B cell (primary cell): ENCODE measurements around the gene STX18. TPM values are rescaled to one million over a fixed set of nuclear protein-coding genes. Genes with fewer than 3 reads are reported as not detected.

Source experiments
- ATAC-seq: fragments of 200-7000 bp; cut with Tn5 transposase; one replicate; pipeline ENCODE4 v1.10.0; 2021; ENCODE audit warnings: low read depth, mild to moderate bottlenecking, moderate number of reproducible peaks, moderate library complexity
- CTCF ChIA-PET: fragments of 350-600 bp; sonication (Branson Sonifier 250); formaldehyde crosslinking; loops from one replicate; lab custom pipeline; 2021; ENCODE audit warnings: antibody characterized with exemption, inconsistent platforms; lab: Charles Lee
- POLR2A ChIA-PET: fragments of 350-600 bp; sonication (Branson Sonifier 250); formaldehyde crosslinking; loops from one replicate; lab custom pipeline; 2021; ENCODE audit warnings: antibody characterized with exemption; lab: Charles Lee
- DNase-seq: peaks from one replicate; pipeline ENCODE4 v3.0.0; 2013
- H2AFZ ChIP-seq: 2 replicates; pipeline ENCODE4 v1.6.1; 2012; ENCODE audit warnings: mild to moderate bottlenecking, low read depth, low read length; ENCODE audit not compliant: insufficient read depth, poor library complexity, severe bottlenecking
- H3K27ac ChIP-seq, 2 donors: 1 replicate in 1 of 2; 2 replicates in 1 of 2; pipeline ENCODE4 v1.5.1; 2012 to 2013; ENCODE audit warnings: low read length in 2 of 2, mild to moderate bottlenecking in 2 of 2, moderate library complexity in 1 of 2
- H3K27me3 ChIP-seq, 4 experiments: fragments of 200-600 bp in 1 of 4; sonication (generic) in 1 of 4; replicated peaks in 1 of 4; 1 replicate in 2 of 4; 2 replicates in 2 of 4; pipeline versions ENCODE4 v1.6.1 to v1.7.0; 2013 to 2016; ENCODE audit warnings: low read length in 3 of 4, mild to moderate bottlenecking in 2 of 4, mixed read lengths in 1 of 4, moderate library complexity in 1 of 4; ENCODE audit not compliant: insufficient read depth in 4 of 4, control insufficient read depth in 3 of 4; ENCODE audit errors: control extremely low read depth in 1 of 4
- H3K36me3 ChIP-seq, 2 experiments: replicated peaks in 1 of 2; 1 replicate in 1 of 2; 2 replicates in 1 of 2; pipeline versions ENCODE4 v1.6.1 to v1.7.1; 2013; ENCODE audit warnings: low read length in 1 of 2; ENCODE audit not compliant: insufficient read depth in 2 of 2, control insufficient read depth in 1 of 2; ENCODE audit errors: control extremely low read depth in 1 of 2, extremely low read depth in 1 of 2
- H3K4me1 ChIP-seq, 2 donors: fragments of 200-600 bp in 1 of 2; sonication (generic) in 1 of 2; 1 replicate in 1 of 2; 2 replicates in 1 of 2; pipeline versions ENCODE4 v1.5.1 to v1.6.1; 2013 to 2017; ENCODE audit warnings: low read length in 2 of 2; ENCODE audit not compliant: control insufficient read depth in 2 of 2, insufficient read depth in 2 of 2
- H3K4me2 ChIP-seq: replicated peaks from 2 replicates; pipeline ENCODE3; 2012; ENCODE audit warnings: mild to moderate bottlenecking, low read depth, low read length; ENCODE audit not compliant: poor library complexity, severe bottlenecking
- H3K4me3 ChIP-seq, 5 experiments: fragments of 200-600 bp in 1 of 5; sonication (generic) in 1 of 5; 1 replicate in 3 of 5; 2 replicates in 2 of 5; pipeline versions ENCODE4 v1.5.1 to v1.7.0; 2011 to 2016; ENCODE audit warnings: low read length in 4 of 5, mild to moderate bottlenecking in 4 of 5, low read depth in 2 of 5, control low read depth in 1 of 5, moderate library complexity in 1 of 5; ENCODE audit not compliant: insufficient read depth in 1 of 5; ENCODE audit errors: control extremely low read depth in 1 of 5, extremely low read depth in 1 of 5
- H3K79me2 ChIP-seq: fragments of 200-600 bp; sonication (generic); one replicate; pipeline ENCODE4 v1.6.0; 2016; ENCODE audit warnings: low read length; ENCODE audit not compliant: control insufficient read depth, insufficient read depth
- H3K9ac ChIP-seq: fragments of 200-600 bp; sonication (generic); 2 replicates; pipeline ENCODE4 v1.6.1; 2017; ENCODE audit warnings: mild to moderate bottlenecking, low read length, moderate library complexity
- H3K9me3 ChIP-seq, 3 donors: one replicate each; pipeline versions ENCODE4 v1.6.1 to v1.7.1; 2013; ENCODE audit warnings: low read length in 2 of 3; ENCODE audit not compliant: control insufficient read depth in 2 of 3, insufficient read depth in 1 of 3; ENCODE audit errors: control extremely low read depth in 1 of 3
- H4K20me1 ChIP-seq: 2 replicates; pipeline ENCODE4 v1.6.0; 2012; ENCODE audit warnings: mild to moderate bottlenecking, low read length; ENCODE audit not compliant: insufficient read depth, control insufficient read depth, poor library complexity, severe bottlenecking
- H3K27ac Mint-ChIP-seq: one replicate; pipeline ENCODE4 v1.8.0; 2021; ENCODE audit warnings: mixed read lengths
- H3K27me3 Mint-ChIP-seq: one replicate; pipeline ENCODE4 v1.8.0; 2021; ENCODE audit warnings: mixed read lengths
- H3K4me1 Mint-ChIP-seq: one replicate; pipeline ENCODE4 v1.8.0; 2021; ENCODE audit warnings: mixed read lengths
- H3K4me3 Mint-ChIP-seq: one replicate; pipeline ENCODE4 v1.8.0; 2021; ENCODE audit warnings: mixed read lengths
- H3K9me3 Mint-ChIP-seq: one replicate; pipeline ENCODE4 v1.8.0; 2022; ENCODE audit warnings: mixed read lengths; ENCODE audit not compliant: insufficient read depth
- CTCF ChIP-seq: fragments of 200-600 bp; IDR thresholded peaks from one replicate; pipeline ENCODE4 v1.8.0; 2022; ENCODE audit warnings: antibody characterized with exemption, mild to moderate bottlenecking
- EZH2 ChIP-seq: IDR thresholded peaks from 2 replicates; pipeline ENCODE4 v1.6.1; 2012; ENCODE audit warnings: borderline replicate concordance, low read depth, mild to moderate bottlenecking, moderate library complexity, low read length; ENCODE audit not compliant: insufficient read depth, poor library complexity, severe bottlenecking
- WGBS: methylation state at CpG from one replicate; pipeline ENCODE4 v1.1.5; 2013; ENCODE audit warnings: missing lambda C conversion rate; ENCODE audit not compliant: insufficient coverage; 5-methylcytosine and 5-hydroxymethylcytosine counted together
- intact Hi-C: fragments of 100-400 bp; cut with micrococcal nuclease; formaldehyde crosslinking; loops from one replicate; pipeline ENCODE4 v1.10.0; 2022
- polyA plus RNA-seq: library from polyadenylated mRNA; depleted of rRNA; stranded (reverse); fragments of >200 nt; gene quantifications from 2 replicates; pipeline ENCODE4 v1.2.3, GENCODE V29; 2012
- total RNA-seq, 2 donors: library from RNA; stranded (reverse); fragments of 120-200 nt in 1 of 2; gene quantifications; 1 replicate in 1 of 2; 2 replicates in 1 of 2; pipeline versions ENCODE4 v1.2.3 to v1.2.4, GENCODE V29; 2013 to 2022

The STX18 gene
- total and polyA plus RNA-seq, 2 donors (not counting 1 experiment from before 2014, with no cell fraction given): 20.3 to 33.6 TPM

- WGBS: 100% methylated on average over 3 of the region's 4 CpGs
- Histone ChIP-seq H3K27me3 (no peaks in the 10 kb centered on the region), H3K79me2 (no peaks in the 10 kb centered on the region), H3K9ac (no peak overlapping the region), H3K27ac (no peak overlapping the region), H3K4me3 (no peak overlapping the region), H3K4me2 (no peak overlapping the region), H3K36me3 (peaks cover 11 to 29% of the 10 kb centered on the region in 2 experiments), H4K20me1 (peaks cover 5% of the 10 kb centered on the region), H2AFZ (no peak overlapping the region), H3K4me1 (no peaks in the 10 kb centered on the region), H3K9me3 (no peaks in the 10 kb centered on the region)
- H3K27ac Mint-ChIP-seq: no peak overlapping the region
- ATAC-seq: no peak
- DNase-seq: no peak
- no peaks in the 10 kb centered on the region for H3K27me3 Mint-ChIP-seq
- no peaks in the 10 kb centered on the region for H3K4me1 Mint-ChIP-seq
- no peak for TF ChIP-seq CTCF
- TF ChIP-seq EZH2: no peak
- intact Hi-C loops: no loop called here
- POLR2A ChIA-PET: no interaction called here
- H3K4me3 Mint-ChIP-seq: no peak overlapping the region
- H3K9me3 Mint-ChIP-seq: no peaks in the 10 kb centered on the region
- CTCF ChIA-PET: interaction anchor here (0.7 kb wide), 1 partner anchor 9 kb away, joined by 3 read pairs; no protein-coding TSS in a partner anchor
Measured at GRCh38 chr4:4433941-4434340, 107.9 kb downstream of the STX18 start.

- ChIA-PET CTCF (no interaction called here), POLR2A (no interaction called here)
- Histone ChIP-seq H3K9ac (no peak overlapping the region), H3K4me1 (no peaks in the 10 kb centered on the region), H3K4me2 (no peak overlapping the region), H4K20me1 (peaks cover 5% of the 10 kb centered on the region), H3K79me2 (no peaks in the 10 kb centered on the region), H2AFZ (no peak overlapping the region), H3K4me3 (no peak overlapping the region), H3K36me3 (peaks cover 9 to 24% of the 10 kb centered on the region in 2 experiments), H3K27me3 (no peaks in the 10 kb centered on the region), H3K27ac (no peak overlapping the region), H3K9me3 (no peaks in the 10 kb centered on the region)
- DNase-seq (no peak), ATAC-seq (no peak)
- no peak overlapping the region for H3K27ac Mint-ChIP-seq
- intact Hi-C loops: no loop called here
- no peaks in the 10 kb centered on the region for H3K4me1 Mint-ChIP-seq
- WGBS: 98% methylated on average over 10 of the region's 11 CpGs
- no peaks in the 10 kb centered on the region for H3K9me3 Mint-ChIP-seq
- no peaks in the 10 kb centered on the region for H3K27me3 Mint-ChIP-seq
- no peak overlapping the region for H3K4me3 Mint-ChIP-seq
- TF ChIP-seq EZH2: no peak
- TF ChIP-seq CTCF: no peak
Measured at GRCh38 chr4:4432341-4433125, 109.3 kb downstream of the STX18 start.
